Measurements from ENCODE around the gene RPP38. TPM values are rescaled to one million over a fixed set of nuclear protein-coding genes. Genes with fewer than 3 reads are reported as not detected.
A peak's percentile ranks its signal among the peaks of the same experiment; 100 is the strongest.

The RPP38 gene
- total and polyA plus RNA-seq, 2 of the 8 experiments (the other 6 are each of a cell fraction or from before 2014, with no cell fraction given), result 20.8 to 23.3 TPM

DNA sequence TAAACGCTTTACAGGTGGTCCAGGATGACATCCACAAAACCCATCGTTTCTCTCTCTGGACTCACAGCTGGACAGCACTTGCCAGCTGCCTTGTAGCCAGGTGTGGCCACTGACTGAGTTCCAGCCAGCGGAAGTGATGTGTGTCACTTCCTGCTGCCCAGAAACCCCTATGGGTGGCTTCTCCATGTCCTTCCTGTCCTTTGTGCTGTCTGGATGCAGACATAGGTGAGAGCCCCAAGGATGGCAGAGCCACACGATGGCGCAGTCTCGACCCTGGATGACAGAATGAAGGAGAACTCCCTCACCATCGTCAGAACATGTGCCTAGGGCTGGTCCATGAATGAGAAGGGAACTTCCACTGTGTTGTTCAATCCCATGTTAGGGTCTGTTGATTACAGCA is 49.2 kb downstream of the RPP38 start:
- H3K36me3 ChIP-seq (ENCODE audit: control insufficient read depth in 2 of 4, insufficient read depth in 4 of 4, low read length in 3 of 4), result no peaks in the 10 kb centered on the region
- no peak overlapping the region for H2BK5ac ChIP-seq (ENCODE audit: low read depth, low read length)
- H2BK12ac ChIP-seq (ENCODE audit: low read depth, low read length), result no peak overlapping the region
- DNase-seq (ENCODE audit: low read depth in 1 of 2, low spot score in 2 of 2) (no peak), FAIRE-seq (no peak)
- peaks cover 0 to 6% of the 10 kb centered on the region in 2 experiments for H4K20me1 ChIP-seq (replicated peaks in 1 of 2; ENCODE audit: control insufficient read depth in 1 of 2, insufficient read depth in 2 of 2, low read length in 2 of 2)
- H4K91ac ChIP-seq (replicated peaks; ENCODE audit: insufficient read length, low read length), result no peak overlapping the region
- no peak overlapping the region for H3K4me3 ChIP-seq (ENCODE audit: extremely low read depth in 1 of 4, insufficient read depth in 2 of 4, low read depth in 3 of 4, low read length in 4 of 4)
- H3K4me1 ChIP-seq (replicated peaks in 1 of 4; ENCODE audit: control insufficient read depth in 3 of 4, insufficient read depth in 4 of 4, low read length in 3 of 4), result no peaks in the 10 kb centered on the region; a peak in 1 of 7 replicates
- peaks cover 4% of the 10 kb centered on the region; the same call in 1 of the 2 replicates for H3K79me1 ChIP-seq (ENCODE audit: low read depth, low read length)
- no peak overlapping the region for H2AFZ ChIP-seq (ENCODE audit: low read length)
- ChIA-PET CTCF (ENCODE audit: partially characterized antibody) (interaction anchor here (0.6 to 1.2 kb wide), 3 partner anchors 21 to 595 kb away, joined by 3 to 4 read pairs (median 3); no protein-coding TSS in a partner anchor), POLR2A (ENCODE audit: partially characterized antibody) (no interaction called here)
- H3K23ac ChIP-seq (ENCODE audit: insufficient read length), result no peak overlapping the region
- H3K9me3 ChIP-seq (ENCODE audit: insufficient read depth in 2 of 2, low read depth in 1 of 2, low read length in 1 of 2), result 0 out of 4 replicates have a peak, but pooled peaks cover 0 to 4% of the 10 kb centered on the region in 2 experiments
- H2BK15ac ChIP-seq (ENCODE audit: low read length), result no peak overlapping the region
- H3K79me2 ChIP-seq (ENCODE audit: control insufficient read depth in 1 of 2, insufficient read depth in 2 of 2, low read length in 2 of 2), result peaks cover 0 to 21% of the 10 kb centered on the region in 2 experiments; a peak in 2 of 4 replicates
- H2BK20ac ChIP-seq (ENCODE audit: low read length), result no peak overlapping the region
- H4K8ac ChIP-seq (ENCODE audit: extremely low read depth, insufficient read depth, low read length), result no peak overlapping the region
- no peak overlapping the region for H3K4me2 ChIP-seq (ENCODE audit: insufficient read depth in 1 of 2, low read depth in 2 of 2, low read length in 2 of 2)
- H3K9ac ChIP-seq (replicated peaks in 1 of 4; ENCODE audit: extremely low read depth in 1 of 4, low read depth in 3 of 4, low read length in 3 of 4), result no peak overlapping the region
- WGBS, 2 experiments (ENCODE audit: extremely low coverage in 1 of 2, insufficient coverage in 1 of 2, insufficient read length in 1 of 2, insufficient replicate concordance in 2 of 2, low coverage in 1 of 2, low lambda C conversion rate in 2 of 2, missing lambda C conversion rate in 1 of 2), result 83% methylated on average over 7 of the region's 7 CpGs; no CpG with 5 or more reads in 1 of the 2 experiments
- no peak overlapping the region for H2AK5ac ChIP-seq (ENCODE audit: low read depth, low read length)
- no peak overlapping the region for H3K18ac ChIP-seq (ENCODE audit: extremely low read depth, low read length)
- H2BK120ac ChIP-seq (replicated peaks; ENCODE audit: low read depth, low read length), result no peak overlapping the region
- no peak overlapping the region for H3K27ac ChIP-seq (ENCODE audit: low read depth, low read length)
- no peak overlapping the region for H3K14ac ChIP-seq (ENCODE audit: insufficient read length)
- H4K5ac ChIP-seq (ENCODE audit: insufficient read length, low read depth, low read length), result no peak overlapping the region
- H3K4ac ChIP-seq (replicated peaks; ENCODE audit: insufficient read length, low read depth, low read length), result no peak overlapping the region
- H3K23me2 ChIP-seq (ENCODE audit: low read depth, low read length), result peaks cover 8% of the 10 kb centered on the region; the same call in 1 of the 2 replicates
- no peak overlapping the region for H3K56ac ChIP-seq (replicated peaks; ENCODE audit: insufficient read length, low read depth, low read length)
- H3K27me3 ChIP-seq (replicated peaks in 1 of 4; ENCODE audit: control insufficient read depth in 3 of 4, extremely low read depth in 1 of 4, insufficient read depth in 3 of 4, low read length in 3 of 4), result no peaks in the 10 kb centered on the region
- TF ChIP-seq KDM5A (IDR thresholded peaks at IDR 0.05; ENCODE audit: low read length), result no peak
- TF ChIP-seq, protein P1, sequence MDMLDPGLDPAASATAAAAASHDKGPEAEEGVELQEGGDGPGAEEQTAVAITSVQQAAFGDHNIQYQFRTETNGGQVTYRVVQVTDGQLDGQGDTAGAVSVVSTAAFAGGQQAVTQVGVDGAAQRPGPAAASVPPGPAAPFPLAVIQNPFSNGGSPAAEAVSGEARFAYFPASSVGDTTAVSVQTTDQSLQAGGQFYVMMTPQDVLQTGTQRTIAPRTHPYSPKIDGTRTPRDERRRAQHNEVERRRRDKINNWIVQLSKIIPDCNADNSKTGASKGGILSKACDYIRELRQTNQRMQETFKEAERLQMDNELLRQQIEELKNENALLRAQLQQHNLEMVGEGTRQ (IDR thresholded peaks at IDR 0.05; ENCODE audit: low read length), result no peak
- TF ChIP-seq SRF (IDR thresholded peaks at IDR 0.05; ENCODE audit: low read depth, low read length), result no peak
- no peak for TF ChIP-seq HDAC6 (IDR thresholded peaks at IDR 0.05; ENCODE audit: low read depth, low read length)
- no peak for TF ChIP-seq SIRT6 (IDR thresholded peaks at IDR 0.05; ENCODE audit: low read length)
- peak; percentile 4 to 28; a peak in 3 of 4 replicates for TF ChIP-seq RAD21 (IDR thresholded peaks at IDR 0.05 in 1 of 2, conservative IDR thresholded peaks at IDR 0.05 in 1 of 2; ENCODE audit: low read depth in 2 of 2, low read length in 2 of 2)
- TF ChIP-seq, protein P2, sequence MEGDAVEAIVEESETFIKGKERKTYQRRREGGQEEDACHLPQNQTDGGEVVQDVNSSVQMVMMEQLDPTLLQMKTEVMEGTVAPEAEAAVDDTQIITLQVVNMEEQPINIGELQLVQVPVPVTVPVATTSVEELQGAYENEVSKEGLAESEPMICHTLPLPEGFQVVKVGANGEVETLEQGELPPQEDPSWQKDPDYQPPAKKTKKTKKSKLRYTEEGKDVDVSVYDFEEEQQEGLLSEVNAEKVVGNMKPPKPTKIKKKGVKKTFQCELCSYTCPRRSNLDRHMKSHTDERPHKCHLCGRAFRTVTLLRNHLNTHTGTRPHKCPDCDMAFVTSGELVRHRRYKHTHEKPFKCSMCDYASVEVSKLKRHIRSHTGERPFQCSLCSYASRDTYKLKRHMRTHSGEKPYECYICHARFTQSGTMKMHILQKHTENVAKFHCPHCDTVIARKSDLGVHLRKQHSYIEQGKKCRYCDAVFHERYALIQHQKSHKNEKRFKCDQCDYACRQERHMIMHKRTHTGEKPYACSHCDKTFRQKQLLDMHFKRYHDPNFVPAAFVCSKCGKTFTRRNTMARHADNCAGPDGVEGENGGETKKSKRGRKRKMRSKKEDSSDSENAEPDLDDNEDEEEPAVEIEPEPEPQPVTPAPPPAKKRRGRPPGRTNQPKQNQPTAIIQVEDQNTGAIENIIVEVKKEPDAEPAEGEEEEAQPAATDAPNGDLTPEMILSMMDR (IDR thresholded peaks at IDR 0.05; ENCODE audit: control extremely low read depth in 1 of 3, insufficient read depth in 1 of 3, low read depth in 1 of 3, low read length in 3 of 3), result peak in 2 of 3 experiments; percentile 3 to 34; a peak in 2 of 4 replicates
- TF ChIP-seq POLR2AphosphoS5 (IDR thresholded peaks at IDR 0.05; ENCODE audit: low read depth, low read length), result no peak
- no peak for TF ChIP-seq NANOG (IDR thresholded peaks at IDR 0.05; ENCODE audit: insufficient read depth, low read depth, low read length, poor library complexity, severe bottlenecking)
- no peak for TF ChIP-seq EGR1 (IDR thresholded peaks at IDR 0.05; ENCODE audit: borderline replicate concordance, low read depth, low read length)
